Ammon's horn (tissue), 1 donor: ENCODE results near the gene GRB7.

Experiments used
- DNase-seq: peaks from one replicate; pipeline ENCODE4 v3.0.0-alpha.2; 2016; ENCODE audit warnings: low spot score

Gene GRB7

GRCh38 chr17:39772987-39773934 is 35.5 kb downstream of the GRB7 start:
- DNase-seq: no peak

- no peak for DNase-seq
Measured at GRCh38 chr17:39774047-39774446, 36.3 kb downstream of the GRB7 start.

GRCh38 chr17:39775031-39775430 is 37.3 kb downstream of the GRB7 start:
- no peak for DNase-seq

DNA sequence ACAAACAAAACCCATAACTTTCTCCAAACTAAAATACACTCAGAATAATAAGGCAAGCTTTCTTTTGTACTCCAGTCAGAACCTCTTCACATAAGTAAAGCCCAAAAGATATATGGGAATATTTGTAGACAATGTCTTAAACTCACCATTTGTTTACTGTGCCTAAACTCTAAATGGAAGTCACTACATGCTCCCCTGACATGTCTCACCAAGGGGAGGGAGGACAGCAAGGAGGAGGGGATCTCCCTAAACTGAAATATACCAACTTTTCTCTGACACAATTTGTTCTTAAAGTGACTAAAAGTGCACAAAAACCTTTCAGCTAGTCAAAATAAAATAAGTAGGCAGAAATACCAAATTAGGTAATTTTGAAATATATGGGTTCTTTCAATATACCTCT is 38.5 kb downstream of the GRB7 start:
- DNase-seq: no peak

DNA sequence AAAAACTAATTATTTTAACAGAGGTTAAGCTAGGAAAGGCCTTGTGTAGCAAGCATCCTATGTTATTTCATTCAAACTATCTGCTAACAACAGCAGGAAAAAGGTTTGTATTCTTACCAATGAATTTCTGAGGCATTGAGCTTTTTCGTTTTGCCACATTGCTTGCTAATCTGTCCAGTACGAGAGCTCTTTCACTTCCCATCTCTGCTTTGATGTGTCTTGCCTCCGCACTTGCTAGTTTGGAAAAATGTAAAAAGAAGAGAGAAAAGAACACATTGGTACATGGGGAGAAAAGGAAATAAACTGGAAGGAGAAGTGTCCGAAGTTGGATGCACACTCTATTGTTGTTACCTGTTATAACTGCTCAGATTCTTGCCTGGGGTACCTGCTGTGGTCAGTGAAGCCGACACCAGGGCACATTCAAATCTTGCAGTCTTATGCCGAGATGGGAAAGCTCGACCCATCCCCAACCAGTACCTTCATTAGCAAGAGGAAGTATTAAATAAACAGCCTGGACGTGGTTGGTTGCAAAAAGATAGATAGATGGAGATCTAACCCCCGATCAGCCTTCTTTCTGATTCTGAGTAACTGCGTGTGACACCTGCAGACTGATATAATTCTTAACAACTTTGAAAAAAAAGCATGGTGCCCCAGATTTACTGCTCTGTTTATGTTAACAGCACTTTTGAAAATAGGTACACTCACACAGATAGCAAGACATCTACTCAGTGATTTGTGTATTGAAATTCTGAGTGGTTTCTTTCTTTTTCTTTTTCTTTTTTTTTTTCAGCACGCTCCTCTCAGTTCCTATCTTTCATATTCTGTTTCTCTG is 40.0 kb downstream of the GRB7 start:
- no peak for DNase-seq

GRCh38 chr17:39781031-39781860 is 43.5 kb downstream of the GRB7 start:
- no peak for DNase-seq

- DNase-seq: no peak
Measured at GRCh38 chr17:39781861-39782213, 44.1 kb downstream of the GRB7 start.

DNA sequence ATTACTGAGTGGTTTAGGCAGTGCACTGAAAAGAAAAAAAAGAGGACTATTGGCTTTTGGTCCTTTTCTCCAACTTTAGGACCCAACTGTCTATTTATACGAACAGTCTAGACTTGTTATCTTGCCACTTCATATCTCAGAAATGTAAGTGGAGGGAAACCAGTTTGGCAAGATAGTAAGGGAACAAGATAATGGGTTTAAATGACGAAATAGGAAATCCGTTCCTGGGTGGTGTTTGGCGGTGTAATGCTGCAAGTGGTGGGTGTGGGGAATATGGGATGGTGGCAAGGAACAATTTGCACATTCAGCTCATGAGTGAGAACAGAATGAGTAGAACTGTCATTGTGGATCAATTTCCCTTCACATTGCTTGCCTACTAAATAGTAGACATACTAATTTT is 44.7 kb downstream of the GRB7 start:
- DNase-seq: no peak

GRCh38 chr17:39782980-39783379 is 45.2 kb downstream of the GRB7 start:
- DNase-seq: no peak

GRCh38 chr17:39787041-39787440 is 49.3 kb downstream of the GRB7 start:
- no peak for DNase-seq

GRCh38 chr17:39787743-39788484 is 50.2 kb downstream of the GRB7 start:
- no peak for DNase-seq

DNA sequence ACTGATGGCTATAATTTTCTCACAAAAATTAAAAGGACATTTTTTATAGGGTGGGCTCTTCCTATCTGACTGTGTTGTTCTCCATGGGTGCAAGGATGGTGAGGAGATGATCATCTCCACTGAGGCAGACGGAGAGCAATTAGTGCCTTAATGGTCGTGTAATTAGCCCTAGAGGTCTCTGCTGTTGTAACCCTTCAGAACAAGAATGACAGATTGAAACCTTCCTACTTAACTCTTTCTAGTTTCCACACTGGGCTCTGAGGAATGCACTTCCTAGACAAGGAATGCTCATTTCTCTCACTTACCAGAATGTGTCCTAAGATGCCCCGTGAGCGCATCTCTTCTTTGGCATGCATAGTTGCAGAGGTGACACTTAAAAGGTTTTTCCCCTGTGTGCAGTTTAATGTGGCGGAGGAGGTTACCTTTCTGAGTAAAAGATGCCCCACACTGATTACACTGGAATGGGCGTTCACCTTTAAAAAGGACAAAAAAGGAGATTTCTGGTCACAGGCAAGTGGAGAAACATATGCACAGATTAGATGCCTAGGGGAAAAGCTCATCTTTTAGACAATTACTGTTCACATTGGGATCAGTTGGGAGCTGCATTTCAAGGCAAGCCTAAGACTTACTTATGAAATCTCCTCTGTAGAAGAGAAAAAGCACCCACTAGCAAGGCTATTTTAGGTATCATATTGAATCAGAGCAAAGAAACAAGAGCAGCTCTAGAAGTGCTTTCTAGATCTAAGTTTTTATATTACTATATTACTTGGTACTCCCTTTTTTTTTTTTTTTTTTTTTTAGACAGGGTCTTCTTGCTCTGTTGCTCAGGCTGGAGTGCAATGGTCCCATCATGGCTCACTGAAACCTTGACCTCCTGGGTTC is 53.6 kb downstream of the GRB7 start:
- no peak for DNase-seq

GRCh38 chr17:39792526-39793221 is 54.9 kb downstream of the GRB7 start:
- DNase-seq: no peak

DNA sequence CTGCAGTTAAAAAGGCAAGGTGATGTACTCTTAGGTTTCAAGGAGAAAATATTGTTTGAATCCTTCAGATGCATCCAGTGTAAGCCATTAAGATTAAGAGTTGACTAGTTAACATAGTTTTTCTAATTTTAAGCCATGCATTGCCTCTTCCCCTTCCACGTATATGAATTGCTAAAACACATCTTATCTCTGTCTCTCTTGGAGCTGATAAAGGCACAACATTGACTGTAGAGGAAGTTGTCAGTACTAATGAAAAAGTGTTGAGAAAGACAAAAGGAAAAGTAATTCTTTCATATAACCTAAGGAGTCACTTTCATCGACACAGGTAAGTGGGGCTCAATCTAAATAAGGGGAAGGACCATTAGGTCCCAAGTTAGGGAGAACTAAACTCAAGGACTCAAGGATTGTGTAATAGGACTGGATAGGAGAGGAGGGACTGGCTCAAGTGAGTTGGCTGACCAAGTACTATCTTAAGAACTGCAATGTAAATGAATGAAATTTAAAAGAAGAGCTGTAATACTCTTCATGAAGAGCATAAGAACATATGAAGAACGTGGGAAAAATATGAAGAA is 55.6 kb downstream of the GRB7 start:
- DNase-seq: no peak

- no peak for DNase-seq
Measured at GRCh38 chr17:39794249-39794970, 56.7 kb downstream of the GRB7 start.
